GM19043 (cell line): ENCODE data around the gene ERCC6L.
"Not testable (repeated sequence)": the region's sequence is repeated elsewhere in the genome, so short reads cannot be mapped to it uniquely, and the experiment has no call there.

Source experiments
- ATAC-seq: cut with Tn5 transposase; IDR thresholded peaks from one replicate; pipeline ENCODE4 v1.9.1; 2021; ENCODE audit warnings: low read depth; ENCODE audit not compliant: unreplicated experiment

Gene ERCC6L

GRCh38 chrX:72176981-72177380 is 61.8 kb downstream of the ERCC6L start:
- no peak for ATAC-seq

DNA sequence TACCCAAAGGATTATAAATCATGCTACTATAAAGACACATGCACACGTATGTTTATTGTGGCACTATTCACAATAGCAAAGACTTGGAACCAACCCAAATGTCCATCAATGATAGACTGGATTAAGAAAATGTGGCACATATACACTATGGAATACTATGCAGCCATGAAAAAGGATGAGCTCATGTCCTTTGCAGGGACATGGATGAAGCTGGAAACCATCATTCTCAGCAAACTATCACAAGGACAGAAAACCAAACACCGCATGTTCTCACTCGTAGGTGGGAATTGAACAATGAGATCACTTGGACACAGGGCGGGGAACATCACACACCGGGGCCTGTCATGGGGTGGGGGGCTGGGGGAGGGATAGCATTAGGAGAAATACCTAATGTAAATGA is 62.5 kb downstream of the ERCC6L start:
- not testable (repeated sequence) for ATAC-seq

DNA sequence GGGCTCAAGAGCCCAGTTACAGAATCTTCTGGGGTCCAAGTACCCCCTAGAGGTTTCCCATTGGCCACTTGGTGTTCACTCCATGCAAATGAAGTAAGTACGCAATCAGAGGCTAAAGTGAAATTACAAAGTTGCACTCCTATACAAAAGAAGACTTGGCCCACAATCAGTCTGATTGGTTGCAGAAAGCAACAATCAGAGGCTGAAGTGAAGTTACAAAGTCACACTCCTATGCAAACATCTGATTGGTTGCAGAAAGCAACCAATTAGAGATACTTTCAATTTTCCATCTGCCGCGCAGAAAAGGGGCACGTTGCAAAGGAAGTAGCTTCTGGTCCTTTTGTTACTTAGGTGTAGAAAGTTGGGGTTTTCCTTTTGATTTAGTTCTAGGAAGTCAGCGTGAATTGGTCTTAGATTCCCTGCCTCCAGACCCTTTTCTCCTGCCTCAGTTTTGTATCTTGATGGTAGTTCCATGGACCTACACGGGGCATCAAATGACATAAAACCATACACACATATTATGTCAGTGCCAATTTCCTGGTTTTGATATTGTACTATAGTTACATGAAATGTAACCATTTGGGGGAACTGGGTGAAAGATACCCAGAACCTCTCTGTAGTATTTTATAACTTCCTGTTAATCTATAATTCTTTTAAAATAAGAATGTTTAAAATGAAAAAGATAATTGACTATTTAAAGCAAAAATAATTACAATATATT is 69.7 kb downstream of the ERCC6L start:
- no peak for ATAC-seq

GRCh38 chrX:72165551-72165950 is 73.3 kb downstream of the ERCC6L start:
- no peak for ATAC-seq

GRCh38 chrX:72159769-72160168 is 79.1 kb downstream of the ERCC6L start:
- no peak for ATAC-seq

GRCh38 chrX:72158773-72159172 is 80.1 kb downstream of the ERCC6L start:
- no peak for ATAC-seq
